Liver (tissue), 9 donors: Measurements from ENCODE around the gene OR5F1. TPM values are rescaled to one million over a fixed set of nuclear protein-coding genes. Genes with fewer than 3 reads are reported as not detected.

Experiments used
- DNase-seq: peaks from one replicate; pipeline ENCODE4 v3.0.0-alpha.2; 2017; ENCODE audit warnings: low spot score
- H3K27ac ChIP-seq, 2 donors: one replicate each; pipeline ENCODE4 v1.7.0; 2013; ENCODE audit warnings: inconsistent platforms in 2 of 2, low read length in 2 of 2, control low read depth in 1 of 2, low read depth in 1 of 2, mild to moderate bottlenecking in 1 of 2
- H3K27me3 ChIP-seq, 4 donors: one replicate each; pipeline versions ENCODE4 v1.6.1 to v1.7.0; 2013; ENCODE audit warnings: low read length in 3 of 4, inconsistent platforms in 1 of 4, mild to moderate bottlenecking in 1 of 4, moderate library complexity in 1 of 4; ENCODE audit not compliant: control insufficient read depth in 4 of 4, insufficient read depth in 4 of 4
- H3K36me3 ChIP-seq, 4 donors: one replicate each; pipeline versions ENCODE4 v1.6.1 to v1.7.0; 2013; ENCODE audit warnings: low read length in 3 of 4, mild to moderate bottlenecking in 3 of 4, low read depth in 1 of 4, moderate library complexity in 1 of 4; ENCODE audit not compliant: control insufficient read depth in 4 of 4, insufficient read depth in 3 of 4
- H3K4me1 ChIP-seq, 4 donors: one replicate each; pipeline versions ENCODE4 v1.6.1 to v1.7.0; 2013; ENCODE audit warnings: low read length in 3 of 4, mild to moderate bottlenecking in 3 of 4, moderate library complexity in 1 of 4; ENCODE audit not compliant: control insufficient read depth in 4 of 4, insufficient read depth in 4 of 4
- H3K4me3 ChIP-seq, 3 donors: one replicate each; pipeline versions ENCODE4 v1.6.1 to v1.7.0; 2013; ENCODE audit warnings: low read length in 3 of 3, control low read depth in 1 of 3, low read depth in 1 of 3, mild to moderate bottlenecking in 1 of 3
- H3K9ac ChIP-seq, 2 donors: one replicate each; pipeline ENCODE4 v1.7.0; 2013; ENCODE audit warnings: low read length in 2 of 2, mild to moderate bottlenecking in 2 of 2, moderate library complexity in 2 of 2, control low read depth in 1 of 2, low read depth in 1 of 2
- H3K9me3 ChIP-seq, 4 donors: one replicate each; pipeline versions ENCODE4 v1.6.1 to v1.7.0; 2013; ENCODE audit warnings: low read length in 3 of 4; ENCODE audit not compliant: control insufficient read depth in 4 of 4
- EGR1 ChIP-seq, 2 donors: IDR thresholded peaks; 2 replicates each; pipeline ENCODE4 v1.6.1; 2016 to 2018; ENCODE audit warnings: antibody characterized with exemption in 2 of 2, low read depth in 2 of 2
- FOXA1 ChIP-seq: IDR thresholded peaks from 2 replicates; pipeline ENCODE4 v1.6.1; 2016; ENCODE audit warnings: antibody characterized with exemption
- FOXA2 ChIP-seq: IDR thresholded peaks from 2 replicates; pipeline ENCODE4 v1.6.1; 2016; ENCODE audit warnings: antibody characterized with exemption
- GABPA ChIP-seq, 2 donors: IDR thresholded peaks in 1 of 2; conservative IDR thresholded peaks in 1 of 2; 2 replicates each; pipeline ENCODE4 v1.6.1; 2016; ENCODE audit warnings: antibody characterized with exemption in 2 of 2, mild to moderate bottlenecking in 1 of 2, moderate library complexity in 1 of 2
- HNF4A ChIP-seq, 2 donors: conservative IDR thresholded peaks; 2 replicates each; pipeline ENCODE4 v1.6.1; 2016; ENCODE audit warnings: antibody characterized with exemption in 2 of 2, mild to moderate bottlenecking in 2 of 2
- HNF4G ChIP-seq: IDR thresholded peaks from 2 replicates; pipeline ENCODE4 v1.6.1; 2016; ENCODE audit warnings: antibody characterized with exemption
- NR2F2 ChIP-seq: IDR thresholded peaks from 2 replicates; pipeline ENCODE4 v1.6.1; 2016; ENCODE audit warnings: antibody characterized with exemption
- RAD21 ChIP-seq, 2 donors: IDR thresholded peaks; 2 replicates each; pipeline ENCODE4 v1.6.1; 2016; ENCODE audit warnings: antibody characterized with exemption in 2 of 2, mild to moderate bottlenecking in 2 of 2
- RXRA ChIP-seq, 2 donors: IDR thresholded peaks; 2 replicates each; pipeline ENCODE4 v1.6.1; 2017 to 2018; ENCODE audit warnings: antibody characterized with exemption in 2 of 2, mild to moderate bottlenecking in 1 of 2
- YY1 ChIP-seq: IDR thresholded peaks from 2 replicates; pipeline ENCODE4 v1.6.1; 2016; ENCODE audit warnings: antibody characterized with exemption, mild to moderate bottlenecking
- WGBS: extraction: QIAGEN DNeasy Blood & Tissue Kit; methylation state at CpG from one replicate; pipeline ENCODE4 v1.1.7; 2013; 5-methylcytosine and 5-hydroxymethylcytosine counted together
- polyA plus RNA-seq, 2 donors: library from polyadenylated mRNA; stranded (reverse) in 1 of 2; unstranded in 1 of 2; fragments of 200-250 nt in 1 of 2; fragments of >200 nt in 1 of 2; fragmentation: Nextera tagmentation in 1 of 2; extraction: Ambion mirVana in 1 of 2; gene quantifications; one replicate each; pipeline versions ENCODE4 v1.2.1 to v1.2.3, GENCODE V29; 2013 to 2015
- total RNA-seq, 2 donors: library from RNA; depleted of rRNA; stranded (reverse); fragments of >200 nt; gene quantifications; one replicate each; pipeline ENCODE4 v1.2.3, GENCODE V29; 2014
- TF ChIP-seq, protein P1 (sequence below): IDR thresholded peaks from 2 replicates; pipeline ENCODE4 v1.6.1; 2016; ENCODE audit warnings: antibody characterized with exemption
- TF ChIP-seq, protein P2 (sequence below): IDR thresholded peaks from 2 replicates; pipeline ENCODE4 v1.6.1; 2016; ENCODE audit warnings: antibody characterized with exemption, mild to moderate bottlenecking
- TF ChIP-seq, protein P3 (sequence below): fragments of 150-350 bp; IDR thresholded peaks from 2 replicates; pipeline ENCODE4 v1.5.1; 2017; ENCODE audit warnings: improper control_type of control experiment, low read depth, low read length; ENCODE audit not compliant: missing input control
- TF ChIP-seq, protein P4 (sequence below): IDR thresholded peaks from 2 replicates; pipeline ENCODE4 v1.6.1; 2016; ENCODE audit warnings: antibody characterized with exemption
- donor health status: healthy.
- donor health status: healthy.
- donor health status: healthy.
- donor health status: healthy.
- donor health status: healthy.

OR5F1 gene
- total RNA-seq, result not detected
- polyA plus RNA-seq, result not detected

DNA sequence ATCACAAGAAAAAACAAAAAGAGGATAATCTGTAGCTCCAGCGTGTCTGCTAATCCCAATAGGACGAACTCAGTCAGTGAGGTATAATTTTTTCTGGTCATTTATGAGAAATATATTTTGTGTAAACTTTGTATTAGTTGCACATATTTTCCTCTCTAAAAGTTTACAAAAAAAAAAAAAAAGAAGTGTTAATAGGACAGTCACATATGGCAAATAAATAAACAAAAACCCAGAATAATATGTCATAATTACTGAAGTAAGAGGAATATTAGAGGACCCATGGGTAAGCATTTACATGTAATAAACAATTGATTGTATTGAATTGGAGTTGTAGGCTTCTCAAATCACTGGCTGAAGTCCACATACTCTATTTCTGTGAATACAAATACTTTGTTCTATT is at the start of gene OR5F1:
Gene OR5F1 (minus strand): TSS at position 101 of the 400 bp plus-strand sequence. CDS start 0 bp downstream, at position 101.
- DNase-seq, result no peak
- no peak within 1 kb of the TSS for H3K27ac ChIP-seq
- H3K36me3 ChIP-seq, result no peaks in the 10 kb centered on the region
- no peak within 1 kb of the TSS for H3K9ac ChIP-seq
- H3K4me3 ChIP-seq, result no peak within 1 kb of the TSS
- H3K27me3 ChIP-seq, result no peaks in the 10 kb centered on the region
- 53% methylated on average over 2 of the region's 2 CpGs for WGBS
- H3K4me1 ChIP-seq, result no peaks in the 10 kb centered on the region
- TF ChIP-seq, protein P1, sequence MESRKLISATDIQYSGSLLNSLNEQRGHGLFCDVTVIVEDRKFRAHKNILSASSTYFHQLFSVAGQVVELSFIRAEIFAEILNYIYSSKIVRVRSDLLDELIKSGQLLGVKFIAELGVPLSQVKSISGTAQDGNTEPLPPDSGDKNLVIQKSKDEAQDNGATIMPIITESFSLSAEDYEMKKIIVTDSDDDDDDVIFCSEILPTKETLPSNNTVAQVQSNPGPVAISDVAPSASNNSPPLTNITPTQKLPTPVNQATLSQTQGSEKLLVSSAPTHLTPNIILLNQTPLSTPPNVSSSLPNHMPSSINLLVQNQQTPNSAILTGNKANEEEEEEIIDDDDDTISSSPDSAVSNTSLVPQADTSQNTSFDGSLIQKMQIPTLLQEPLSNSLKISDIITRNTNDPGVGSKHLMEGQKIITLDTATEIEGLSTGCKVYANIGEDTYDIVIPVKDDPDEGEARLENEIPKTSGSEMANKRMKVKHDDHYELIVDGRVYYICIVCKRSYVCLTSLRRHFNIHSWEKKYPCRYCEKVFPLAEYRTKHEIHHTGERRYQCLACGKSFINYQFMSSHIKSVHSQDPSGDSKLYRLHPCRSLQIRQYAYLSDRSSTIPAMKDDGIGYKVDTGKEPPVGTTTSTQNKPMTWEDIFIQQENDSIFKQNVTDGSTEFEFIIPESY, result no peak
- TF ChIP-seq, protein P2, sequence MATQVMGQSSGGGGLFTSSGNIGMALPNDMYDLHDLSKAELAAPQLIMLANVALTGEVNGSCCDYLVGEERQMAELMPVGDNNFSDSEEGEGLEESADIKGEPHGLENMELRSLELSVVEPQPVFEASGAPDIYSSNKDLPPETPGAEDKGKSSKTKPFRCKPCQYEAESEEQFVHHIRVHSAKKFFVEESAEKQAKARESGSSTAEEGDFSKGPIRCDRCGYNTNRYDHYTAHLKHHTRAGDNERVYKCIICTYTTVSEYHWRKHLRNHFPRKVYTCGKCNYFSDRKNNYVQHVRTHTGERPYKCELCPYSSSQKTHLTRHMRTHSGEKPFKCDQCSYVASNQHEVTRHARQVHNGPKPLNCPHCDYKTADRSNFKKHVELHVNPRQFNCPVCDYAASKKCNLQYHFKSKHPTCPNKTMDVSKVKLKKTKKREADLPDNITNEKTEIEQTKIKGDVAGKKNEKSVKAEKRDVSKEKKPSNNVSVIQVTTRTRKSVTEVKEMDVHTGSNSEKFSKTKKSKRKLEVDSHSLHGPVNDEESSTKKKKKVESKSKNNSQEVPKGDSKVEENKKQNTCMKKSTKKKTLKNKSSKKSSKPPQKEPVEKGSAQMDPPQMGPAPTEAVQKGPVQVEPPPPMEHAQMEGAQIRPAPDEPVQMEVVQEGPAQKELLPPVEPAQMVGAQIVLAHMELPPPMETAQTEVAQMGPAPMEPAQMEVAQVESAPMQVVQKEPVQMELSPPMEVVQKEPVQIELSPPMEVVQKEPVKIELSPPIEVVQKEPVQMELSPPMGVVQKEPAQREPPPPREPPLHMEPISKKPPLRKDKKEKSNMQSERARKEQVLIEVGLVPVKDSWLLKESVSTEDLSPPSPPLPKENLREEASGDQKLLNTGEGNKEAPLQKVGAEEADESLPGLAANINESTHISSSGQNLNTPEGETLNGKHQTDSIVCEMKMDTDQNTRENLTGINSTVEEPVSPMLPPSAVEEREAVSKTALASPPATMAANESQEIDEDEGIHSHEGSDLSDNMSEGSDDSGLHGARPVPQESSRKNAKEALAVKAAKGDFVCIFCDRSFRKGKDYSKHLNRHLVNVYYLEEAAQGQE, result no peak
- TF ChIP-seq GABPA (IDR thresholded peaks at IDR 0.05 in 1 of 2, conservative IDR thresholded peaks at IDR 0.05 in 1 of 2), result no peak
- TF ChIP-seq RXRA (IDR thresholded peaks at IDR 0.05), result no peak
- no peak for TF ChIP-seq FOXA2
- TF ChIP-seq, protein P3, sequence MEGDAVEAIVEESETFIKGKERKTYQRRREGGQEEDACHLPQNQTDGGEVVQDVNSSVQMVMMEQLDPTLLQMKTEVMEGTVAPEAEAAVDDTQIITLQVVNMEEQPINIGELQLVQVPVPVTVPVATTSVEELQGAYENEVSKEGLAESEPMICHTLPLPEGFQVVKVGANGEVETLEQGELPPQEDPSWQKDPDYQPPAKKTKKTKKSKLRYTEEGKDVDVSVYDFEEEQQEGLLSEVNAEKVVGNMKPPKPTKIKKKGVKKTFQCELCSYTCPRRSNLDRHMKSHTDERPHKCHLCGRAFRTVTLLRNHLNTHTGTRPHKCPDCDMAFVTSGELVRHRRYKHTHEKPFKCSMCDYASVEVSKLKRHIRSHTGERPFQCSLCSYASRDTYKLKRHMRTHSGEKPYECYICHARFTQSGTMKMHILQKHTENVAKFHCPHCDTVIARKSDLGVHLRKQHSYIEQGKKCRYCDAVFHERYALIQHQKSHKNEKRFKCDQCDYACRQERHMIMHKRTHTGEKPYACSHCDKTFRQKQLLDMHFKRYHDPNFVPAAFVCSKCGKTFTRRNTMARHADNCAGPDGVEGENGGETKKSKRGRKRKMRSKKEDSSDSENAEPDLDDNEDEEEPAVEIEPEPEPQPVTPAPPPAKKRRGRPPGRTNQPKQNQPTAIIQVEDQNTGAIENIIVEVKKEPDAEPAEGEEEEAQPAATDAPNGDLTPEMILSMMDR, result no peak
- TF ChIP-seq, protein P4, sequence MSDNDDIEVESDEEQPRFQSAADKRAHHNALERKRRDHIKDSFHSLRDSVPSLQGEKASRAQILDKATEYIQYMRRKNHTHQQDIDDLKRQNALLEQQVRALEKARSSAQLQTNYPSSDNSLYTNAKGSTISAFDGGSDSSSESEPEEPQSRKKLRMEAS, result no peak
- TF ChIP-seq HNF4A (conservative IDR thresholded peaks at IDR 0.05), result no peak
- TF ChIP-seq RAD21 (IDR thresholded peaks at IDR 0.05), result no peak
- TF ChIP-seq NR2F2, result no peak
- TF ChIP-seq YY1, result no peak
- peaks cover 0 to 1% (median 0%) of the 10 kb centered on the region in 4 donors for H3K9me3 ChIP-seq

DNA sequence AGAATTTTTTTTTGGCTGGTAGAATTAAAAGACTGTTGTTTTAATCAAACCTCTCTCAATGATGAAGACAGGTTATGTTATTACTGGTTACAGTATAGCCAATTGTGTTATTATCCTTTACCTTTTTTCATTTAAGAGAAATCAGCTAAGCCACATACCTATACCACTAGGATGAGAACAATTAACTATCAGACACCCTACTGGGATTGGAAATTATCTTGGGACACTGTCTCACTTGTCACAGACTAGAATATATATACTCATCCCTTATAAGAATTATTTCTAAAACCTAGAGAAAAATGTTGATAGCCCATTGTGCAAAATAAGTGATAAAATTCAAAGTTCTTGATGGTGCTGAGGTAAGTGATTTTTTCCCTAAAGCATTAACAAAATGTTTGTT is 32.9 kb upstream of the OR5F1 start, which contains the start of gene OR5AS1:
Gene OR5AS1 (plus strand): TSS at position 301 of the 400 bp plus-strand sequence. CDS start 2,765 bp downstream, outside the sequence.
- no peaks in the 10 kb centered on the region for H3K27me3 ChIP-seq
- H3K4me1 ChIP-seq, result no peaks in the 10 kb centered on the region
- DNase-seq, result no peak
- H3K9ac ChIP-seq, result no peak within 1 kb of the TSS
- no peaks in the 10 kb centered on the region for H3K36me3 ChIP-seq
- H3K27ac ChIP-seq, result no peak within 1 kb of the TSS
- no peaks in the 10 kb centered on the region for H3K9me3 ChIP-seq
- no peak within 1 kb of the TSS for H3K4me3 ChIP-seq
- TF ChIP-seq EGR1 (IDR thresholded peaks at IDR 0.05; ENCODE audit: low read depth in 2 of 2), result no peak
- TF ChIP-seq, protein P2, result no peak
- TF ChIP-seq, protein P1, result no peak
- TF ChIP-seq NR2F2, result no peak
- TF ChIP-seq FOXA1, result no peak
- no peak for TF ChIP-seq GABPA (IDR thresholded peaks at IDR 0.05 in 1 of 2, conservative IDR thresholded peaks at IDR 0.05 in 1 of 2)
- TF ChIP-seq, protein P4, result no peak
- TF ChIP-seq HNF4A (conservative IDR thresholded peaks at IDR 0.05), result no peak
- TF ChIP-seq, protein P3, result no peak
- no peak for TF ChIP-seq YY1
- no peak for TF ChIP-seq HNF4G
- TF ChIP-seq RXRA (IDR thresholded peaks at IDR 0.05), result no peak
